Measurements from ENCODE around the gene CDH4. TPM values are rescaled to one million over a fixed set of nuclear protein-coding genes. Genes with fewer than 3 reads are reported as not detected.

Gene CDH4
- polyA plus RNA-seq, 1 donor (not counting 4 experiments of a cell fraction or from before 2014, with no cell fraction given), result 2.2 TPM

DNA sequence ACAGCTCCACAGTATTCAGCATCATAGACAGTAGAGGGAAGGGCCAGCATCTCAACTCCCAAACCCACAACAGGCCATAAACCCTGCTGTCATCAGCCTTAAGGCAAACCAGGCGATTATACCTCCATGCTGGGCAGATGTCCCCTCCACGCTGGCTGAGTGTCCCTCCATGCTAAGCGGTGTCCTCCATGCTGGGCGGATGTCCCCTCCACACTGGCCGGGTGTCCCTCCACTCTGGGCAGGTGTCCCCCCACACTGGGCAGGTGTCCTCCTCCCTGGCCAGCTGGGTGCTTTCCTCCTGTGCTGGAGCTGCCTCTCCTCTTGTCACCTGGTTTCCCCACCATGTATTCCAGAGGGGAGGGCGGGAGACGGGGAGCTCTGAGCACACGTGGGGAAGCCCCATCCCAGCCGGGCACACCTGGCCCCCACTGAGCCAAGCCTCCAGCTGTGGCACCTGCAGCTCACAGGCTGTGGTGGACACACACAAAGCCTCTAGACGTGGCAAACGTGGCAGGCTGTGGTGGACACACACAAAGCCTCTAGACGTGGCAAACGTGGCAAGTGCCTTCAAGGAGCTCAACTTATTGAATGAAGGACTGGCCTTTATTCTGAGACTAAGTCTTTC, 616.5 kb downstream of the CDH4 start:
- peaks cover 24% of the 10 kb centered on the region for H3K27me3 ChIP-seq (ENCODE audit: control insufficient read depth, extremely low read depth, insufficient read depth, low read length)

DNA sequence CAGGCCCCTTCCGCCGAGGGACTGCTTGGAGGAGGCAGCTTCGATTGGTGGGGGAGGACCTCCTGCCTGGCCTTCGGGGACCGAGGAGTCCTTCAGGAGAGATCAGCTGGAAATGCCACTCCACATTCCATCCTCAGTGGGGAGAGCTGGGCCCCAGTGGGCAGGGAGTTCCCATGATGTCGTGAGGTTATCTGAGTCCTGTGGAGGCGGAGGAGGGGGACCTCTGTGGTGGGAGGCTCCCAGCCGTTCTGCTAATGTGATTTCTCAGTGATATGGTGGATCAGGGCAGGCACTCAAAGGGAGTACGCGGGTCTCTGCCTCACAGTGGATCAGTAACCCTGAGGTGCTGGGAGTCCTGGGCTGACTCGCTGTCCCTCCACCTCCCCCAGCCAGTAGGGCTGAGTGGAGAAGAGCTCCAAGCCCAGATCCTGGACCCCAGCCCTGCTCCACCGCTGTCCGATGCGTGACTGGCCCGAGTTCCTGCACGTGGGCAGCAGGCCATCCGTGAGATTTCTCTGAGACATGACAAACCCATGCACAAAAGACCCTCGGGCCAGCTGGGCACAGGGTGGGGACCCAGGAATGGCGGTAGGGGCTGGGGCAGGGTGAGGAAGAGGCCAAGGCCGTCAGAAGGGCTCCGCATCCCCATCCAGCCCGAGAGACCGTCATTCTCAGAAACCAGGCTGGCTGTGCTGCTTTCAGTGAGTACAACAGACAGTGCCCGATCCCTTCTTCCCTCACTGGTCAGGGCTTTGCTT, 617.9 kb downstream of the CDH4 start:
- H3K4me2 ChIP-seq (ENCODE audit: control insufficient read depth, extremely low read depth, insufficient read depth, low read depth, low read length), result no peak overlapping the region
- H3K79me2 ChIP-seq (ENCODE audit: control insufficient read depth, insufficient read depth, low read length), result no peaks in the 10 kb centered on the region
- H3K36me3 ChIP-seq (ENCODE audit: control insufficient read depth in 2 of 2, extremely low read depth in 1 of 2, insufficient read depth in 2 of 2, low read length in 2 of 2), result no peaks in the 10 kb centered on the region
- H3K4me3 ChIP-seq (ENCODE audit: control insufficient read depth in 2 of 3, extremely low read depth in 1 of 3, insufficient read depth in 2 of 3, low read depth in 1 of 3, low read length in 3 of 3), result no peak overlapping the region
- dilution Hi-C loops (cut with MboI; ENCODE audit: extremely low pct_ligation_motif_present, low sequenced_read_pairs), result no loop called here
- peaks cover 4% of the 10 kb centered on the region for H3K4me1 ChIP-seq (ENCODE audit: control insufficient read depth, extremely low read depth, insufficient read depth, low read length)
- H3K9me3 ChIP-seq (ENCODE audit: control insufficient read depth, low read depth, low read length), result peaks cover 4% of the 10 kb centered on the region
- no peak overlapping the region for H3K9ac ChIP-seq (ENCODE audit: control insufficient read depth, extremely low read depth, insufficient read depth, low read length)
- peaks cover 18% of the 10 kb centered on the region for H3K27me3 ChIP-seq (ENCODE audit: control insufficient read depth, extremely low read depth, insufficient read depth, low read length)
- DNase-seq (ENCODE audit: low read depth, low spot score) (no peak), FAIRE-seq (no peak)
- no peaks in the 10 kb centered on the region for H3K9me1 ChIP-seq (ENCODE audit: control insufficient read depth, extremely low read depth, insufficient read depth, low read length)
- H4K20me1 ChIP-seq (ENCODE audit: control insufficient read depth, extremely low read depth, insufficient read depth, low read length), result no peaks in the 10 kb centered on the region
- no peak overlapping the region for H3K27ac ChIP-seq (ENCODE audit: control insufficient read depth, insufficient read depth, low read length)
- no peak for TF ChIP-seq EZH2 (IDR thresholded peaks at IDR 0.05; ENCODE audit: low read length)
- TF ChIP-seq, protein P1, sequence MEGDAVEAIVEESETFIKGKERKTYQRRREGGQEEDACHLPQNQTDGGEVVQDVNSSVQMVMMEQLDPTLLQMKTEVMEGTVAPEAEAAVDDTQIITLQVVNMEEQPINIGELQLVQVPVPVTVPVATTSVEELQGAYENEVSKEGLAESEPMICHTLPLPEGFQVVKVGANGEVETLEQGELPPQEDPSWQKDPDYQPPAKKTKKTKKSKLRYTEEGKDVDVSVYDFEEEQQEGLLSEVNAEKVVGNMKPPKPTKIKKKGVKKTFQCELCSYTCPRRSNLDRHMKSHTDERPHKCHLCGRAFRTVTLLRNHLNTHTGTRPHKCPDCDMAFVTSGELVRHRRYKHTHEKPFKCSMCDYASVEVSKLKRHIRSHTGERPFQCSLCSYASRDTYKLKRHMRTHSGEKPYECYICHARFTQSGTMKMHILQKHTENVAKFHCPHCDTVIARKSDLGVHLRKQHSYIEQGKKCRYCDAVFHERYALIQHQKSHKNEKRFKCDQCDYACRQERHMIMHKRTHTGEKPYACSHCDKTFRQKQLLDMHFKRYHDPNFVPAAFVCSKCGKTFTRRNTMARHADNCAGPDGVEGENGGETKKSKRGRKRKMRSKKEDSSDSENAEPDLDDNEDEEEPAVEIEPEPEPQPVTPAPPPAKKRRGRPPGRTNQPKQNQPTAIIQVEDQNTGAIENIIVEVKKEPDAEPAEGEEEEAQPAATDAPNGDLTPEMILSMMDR (optimal IDR thresholded peaks at IDR 0.05 in 1 of 3, IDR thresholded peaks at IDR 0.05 in 1 of 3, conservative IDR thresholded peaks at IDR 0.05 in 1 of 3; ENCODE audit: extremely low read depth in 1 of 3, insufficient read depth in 2 of 3, low read length in 3 of 3), result no peak
- H2AFZ ChIP-seq (ENCODE audit: control insufficient read depth, low read length), result no peak overlapping the region

More for the DNA sequence above, 616.5 kb downstream of the CDH4 start:
- Histone ChIP-seq H2AFZ (ENCODE audit: control insufficient read depth, low read length) (no peak overlapping the region), H3K79me2 (ENCODE audit: control insufficient read depth, insufficient read depth, low read length) (no peaks in the 10 kb centered on the region), H3K4me3 (ENCODE audit: control insufficient read depth in 2 of 3, extremely low read depth in 1 of 3, insufficient read depth in 2 of 3, low read depth in 1 of 3, low read length in 3 of 3) (no peak overlapping the region), H3K4me2 (ENCODE audit: control insufficient read depth, extremely low read depth, insufficient read depth, low read depth, low read length) (no peak overlapping the region), H3K9ac (ENCODE audit: control insufficient read depth, extremely low read depth, insufficient read depth, low read length) (no peak overlapping the region), H3K27ac (ENCODE audit: control insufficient read depth, insufficient read depth, low read length) (no peak overlapping the region), H3K4me1 (ENCODE audit: control insufficient read depth, extremely low read depth, insufficient read depth, low read length) (no peaks in the 10 kb centered on the region), H3K36me3 (ENCODE audit: control insufficient read depth in 2 of 2, extremely low read depth in 1 of 2, insufficient read depth in 2 of 2, low read length in 2 of 2) (no peaks in the 10 kb centered on the region), H3K9me1 (ENCODE audit: control insufficient read depth, extremely low read depth, insufficient read depth, low read length) (no peaks in the 10 kb centered on the region), H3K9me3 (ENCODE audit: control insufficient read depth, low read depth, low read length) (peaks cover 4% of the 10 kb centered on the region), H4K20me1 (ENCODE audit: control insufficient read depth, extremely low read depth, insufficient read depth, low read length) (no peaks in the 10 kb centered on the region)
- DNase-seq (ENCODE audit: low read depth, low spot score) (no peak), FAIRE-seq (no peak)
- TF ChIP-seq EZH2 (IDR thresholded peaks at IDR 0.05; ENCODE audit: low read length), result no peak
- TF ChIP-seq, protein P1 (optimal IDR thresholded peaks at IDR 0.05 in 1 of 3, IDR thresholded peaks at IDR 0.05 in 1 of 3, conservative IDR thresholded peaks at IDR 0.05 in 1 of 3; ENCODE audit: extremely low read depth in 1 of 3, insufficient read depth in 2 of 3, low read length in 3 of 3), result no peak
- dilution Hi-C loops (cut with MboI; ENCODE audit: extremely low pct_ligation_motif_present, low sequenced_read_pairs), result no loop called here

Measured in keratinocyte (primary cell).